ENCODE results near the gene NEUROD1. TPM values are rescaled to one million over a fixed set of nuclear protein-coding genes. Genes with fewer than 3 reads are reported as not detected.
A peak's percentile ranks its signal among the peaks of the same experiment; 100 is the strongest.
"Not testable (repeated sequence)": the region's sequence is repeated elsewhere in the genome, so short reads cannot be mapped to it uniquely, and the experiment has no call there.

The NEUROD1 gene
- total RNA-seq (2014; rRNA removed; shearing (Covaris generic); ENCODE audit: low replicate concordance) = not detected in 2 replicates

DNA sequence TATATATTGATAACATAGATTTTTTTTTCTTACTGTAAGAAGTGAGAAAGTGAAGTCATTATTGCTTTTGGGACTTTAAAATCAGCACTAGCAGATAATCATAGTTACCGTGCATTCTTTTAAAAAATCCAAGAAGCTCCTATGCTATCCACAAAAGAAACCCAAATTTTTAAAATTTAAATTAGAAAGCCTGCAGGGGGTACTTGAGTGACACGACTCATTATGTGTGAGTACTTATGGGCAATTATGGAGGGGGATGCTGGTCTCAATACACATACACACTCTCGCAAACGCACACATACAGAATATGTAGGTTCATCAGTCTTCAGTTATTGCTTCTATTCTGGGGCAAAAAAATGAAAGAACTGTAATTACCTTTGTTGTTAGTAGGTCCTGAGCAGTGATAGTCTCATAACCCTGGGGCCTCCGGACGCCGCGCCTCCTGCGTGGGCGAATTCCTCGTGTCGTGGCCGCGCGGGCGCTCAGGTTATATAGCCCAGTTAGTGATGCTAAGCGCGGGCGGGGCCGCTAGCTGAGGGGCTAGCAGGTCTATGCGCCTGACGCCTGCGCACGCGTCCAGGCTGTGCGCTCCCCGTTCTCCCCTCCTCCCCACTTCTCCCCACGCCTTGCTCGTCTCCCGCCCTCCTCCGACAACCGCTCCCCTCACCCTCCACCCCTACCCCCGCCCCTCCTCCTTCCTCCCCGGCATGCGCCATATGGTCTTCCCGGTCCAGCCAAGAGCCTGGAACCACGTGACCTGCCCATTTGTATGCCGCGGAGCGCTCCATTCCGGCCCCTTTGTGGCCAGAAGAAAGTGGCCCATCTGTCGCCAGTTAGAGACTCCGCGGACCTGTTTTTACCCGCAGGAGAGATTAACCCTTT is at the start of gene NEUROD1:
Gene NEUROD1, minus strand, starts transcription at position 463 of the 882 bp plus-strand sequence. CDS start 1,657 bp downstream, outside the sequence.
- no peak for DNase-seq (ENCODE audit: low read depth)
- in situ Hi-C loops (cut with HindIII; ENCODE audit: low pct_unique_long_range_greater_than_20kb, low sequenced_read_pairs) = no loop called here

GRCh38 chr2:181725476-181725875 is 45.2 kb upstream of the NEUROD1 start:
- in situ Hi-C loops (cut with HindIII; ENCODE audit: low pct_unique_long_range_greater_than_20kb, low sequenced_read_pairs) = no loop called here
- no peak for DNase-seq (ENCODE audit: low read depth)

DNA sequence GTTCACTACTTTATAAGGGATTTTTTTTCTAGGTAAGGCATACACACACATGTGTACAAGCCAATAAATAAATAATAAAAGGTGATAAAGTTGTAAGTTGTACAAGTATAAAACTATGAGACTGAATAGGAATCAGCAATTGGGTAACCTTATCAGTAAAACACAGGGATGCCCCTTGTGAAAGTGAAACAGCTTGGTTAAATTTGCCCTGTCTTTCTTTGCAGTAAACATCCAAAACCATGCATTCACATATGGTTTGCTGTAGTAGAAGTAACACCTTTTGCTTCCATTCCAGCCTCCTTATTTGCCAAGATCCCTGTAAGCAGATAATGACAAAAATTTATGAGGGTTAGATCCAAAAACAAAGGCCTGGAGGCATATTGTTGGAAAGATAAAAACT is 44.3 kb upstream of the NEUROD1 start:
- no peak for DNase-seq (ENCODE audit: low read depth)
- in situ Hi-C loops (cut with HindIII; ENCODE audit: low pct_unique_long_range_greater_than_20kb, low sequenced_read_pairs) = no loop called here

- in situ Hi-C loops (cut with HindIII; ENCODE audit: low pct_unique_long_range_greater_than_20kb, low sequenced_read_pairs) = no loop called here
- no peak for DNase-seq (ENCODE audit: low read depth)
Measured at GRCh38 chr2:181723731-181724130, 43.4 kb upstream of the NEUROD1 start.

- in situ Hi-C loops (cut with HindIII; ENCODE audit: low pct_unique_long_range_greater_than_20kb, low sequenced_read_pairs) = no loop called here
- DNase-seq (ENCODE audit: low read depth) = peak; percentile 70
Measured at GRCh38 chr2:181715033-181715630, 34.8 kb upstream of the NEUROD1 start.

DNA sequence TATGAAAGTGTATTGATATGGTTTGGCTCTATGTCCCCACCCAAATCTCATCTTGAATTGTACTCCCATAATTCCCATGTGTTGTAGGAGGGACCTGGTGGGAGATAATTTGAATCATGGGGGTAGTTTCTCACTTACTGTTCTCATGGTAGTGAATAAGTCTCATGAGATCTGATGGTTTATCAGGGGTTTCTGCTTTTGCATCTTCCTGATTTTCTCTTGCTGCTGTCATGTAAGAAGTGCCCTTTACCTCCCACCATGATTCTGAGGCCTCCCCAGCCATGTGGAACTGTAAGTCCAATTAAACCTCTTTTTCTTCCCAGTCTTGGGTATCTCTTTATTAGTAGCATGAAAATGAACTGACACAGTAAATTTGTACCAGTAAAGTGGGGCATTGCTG is 30.7 kb upstream of the NEUROD1 start:
- in situ Hi-C loops (cut with HindIII; ENCODE audit: low pct_unique_long_range_greater_than_20kb, low sequenced_read_pairs); DNase-seq (ENCODE audit: low read depth): not testable (repeated sequence)

DNA sequence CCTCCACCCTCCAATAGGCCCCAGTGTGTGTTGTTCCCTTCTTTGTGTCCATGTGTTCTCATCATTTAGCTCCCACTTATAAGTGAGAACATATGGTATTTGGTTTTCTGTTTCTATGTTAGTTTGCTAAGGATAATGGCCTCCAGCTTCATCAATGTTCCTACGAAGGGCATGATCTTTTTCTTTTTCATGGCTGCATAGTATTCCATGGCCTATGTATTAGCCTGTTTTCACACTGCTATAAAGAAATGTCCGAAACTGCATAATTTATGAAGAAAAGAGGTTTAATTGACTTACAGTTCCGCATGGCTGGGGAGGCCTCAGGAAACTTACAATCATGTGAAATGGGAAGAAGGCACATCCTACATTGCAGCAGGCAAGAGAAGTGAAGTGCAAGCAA is 22.2 kb upstream of the NEUROD1 start:
- DNase-seq (ENCODE audit: low read depth); in situ Hi-C loops (cut with HindIII; ENCODE audit: low pct_unique_long_range_greater_than_20kb, low sequenced_read_pairs): not testable (repeated sequence)

GRCh38 chr2:181698223-181698622 is 17.9 kb upstream of the NEUROD1 start:
- DNase-seq (ENCODE audit: low read depth) = no peak
- in situ Hi-C loops (cut with HindIII; ENCODE audit: low pct_unique_long_range_greater_than_20kb, low sequenced_read_pairs) = no loop called here

DNA sequence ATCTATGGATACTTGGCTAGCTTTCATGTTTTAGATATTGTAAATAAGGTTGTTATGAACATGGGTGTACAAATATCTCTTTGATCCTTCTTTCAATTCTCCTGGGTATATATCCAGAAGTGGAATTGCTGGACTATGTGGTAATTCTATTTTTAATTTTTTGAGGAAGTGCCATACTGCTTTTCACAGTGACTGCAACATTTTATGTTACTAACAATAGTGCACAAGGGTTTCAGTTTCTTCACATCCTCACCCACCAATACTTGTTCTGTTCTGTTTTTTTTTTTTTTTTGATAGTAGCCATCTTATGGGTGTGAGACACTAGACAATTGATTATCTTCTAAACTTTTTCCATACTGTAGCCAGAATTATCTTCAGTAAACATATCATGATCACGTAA is 17.3 kb upstream of the NEUROD1 start:
- in situ Hi-C loops (cut with HindIII; ENCODE audit: low pct_unique_long_range_greater_than_20kb, low sequenced_read_pairs) = no loop called here
- no peak for DNase-seq (ENCODE audit: low read depth)

- in situ Hi-C loops (cut with HindIII; ENCODE audit: low pct_unique_long_range_greater_than_20kb, low sequenced_read_pairs) = no loop called here
- DNase-seq (ENCODE audit: low read depth) = no peak
Measured at GRCh38 chr2:181697126-181697525, 16.8 kb upstream of the NEUROD1 start.

GRCh38 chr2:181694271-181694670 is 14.0 kb upstream of the NEUROD1 start:
- in situ Hi-C loops (cut with HindIII; ENCODE audit: low pct_unique_long_range_greater_than_20kb, low sequenced_read_pairs) = no loop called here

GRCh38 chr2:181690860-181691259 is 10.5 kb upstream of the NEUROD1 start:
- in situ Hi-C loops (cut with HindIII; ENCODE audit: low pct_unique_long_range_greater_than_20kb, low sequenced_read_pairs) = no loop called here
- DNase-seq (ENCODE audit: low read depth) = no peak

More at GRCh38 chr2:181694271-181694670, 14.0 kb upstream of the NEUROD1 start:
- DNase-seq (ENCODE audit: low read depth) = no peak

GRCh38 chr2:181686576-181687185 is 6.4 kb upstream of the NEUROD1 start:
- in situ Hi-C loops (cut with HindIII; ENCODE audit: low pct_unique_long_range_greater_than_20kb, low sequenced_read_pairs) = no loop called here
- no peak for DNase-seq (ENCODE audit: low read depth)

GRCh38 chr2:181685150-181685688 is 4.9 kb upstream of the NEUROD1 start:
- DNase-seq (ENCODE audit: low read depth) = no peak
- in situ Hi-C loops (cut with HindIII; ENCODE audit: low pct_unique_long_range_greater_than_20kb, low sequenced_read_pairs) = no loop called here

GRCh38 chr2:181684454-181685149 is 4.3 kb upstream of the NEUROD1 start:
- no peak for DNase-seq (ENCODE audit: low read depth)
- in situ Hi-C loops (cut with HindIII; ENCODE audit: low pct_unique_long_range_greater_than_20kb, low sequenced_read_pairs) = no loop called here

DNA sequence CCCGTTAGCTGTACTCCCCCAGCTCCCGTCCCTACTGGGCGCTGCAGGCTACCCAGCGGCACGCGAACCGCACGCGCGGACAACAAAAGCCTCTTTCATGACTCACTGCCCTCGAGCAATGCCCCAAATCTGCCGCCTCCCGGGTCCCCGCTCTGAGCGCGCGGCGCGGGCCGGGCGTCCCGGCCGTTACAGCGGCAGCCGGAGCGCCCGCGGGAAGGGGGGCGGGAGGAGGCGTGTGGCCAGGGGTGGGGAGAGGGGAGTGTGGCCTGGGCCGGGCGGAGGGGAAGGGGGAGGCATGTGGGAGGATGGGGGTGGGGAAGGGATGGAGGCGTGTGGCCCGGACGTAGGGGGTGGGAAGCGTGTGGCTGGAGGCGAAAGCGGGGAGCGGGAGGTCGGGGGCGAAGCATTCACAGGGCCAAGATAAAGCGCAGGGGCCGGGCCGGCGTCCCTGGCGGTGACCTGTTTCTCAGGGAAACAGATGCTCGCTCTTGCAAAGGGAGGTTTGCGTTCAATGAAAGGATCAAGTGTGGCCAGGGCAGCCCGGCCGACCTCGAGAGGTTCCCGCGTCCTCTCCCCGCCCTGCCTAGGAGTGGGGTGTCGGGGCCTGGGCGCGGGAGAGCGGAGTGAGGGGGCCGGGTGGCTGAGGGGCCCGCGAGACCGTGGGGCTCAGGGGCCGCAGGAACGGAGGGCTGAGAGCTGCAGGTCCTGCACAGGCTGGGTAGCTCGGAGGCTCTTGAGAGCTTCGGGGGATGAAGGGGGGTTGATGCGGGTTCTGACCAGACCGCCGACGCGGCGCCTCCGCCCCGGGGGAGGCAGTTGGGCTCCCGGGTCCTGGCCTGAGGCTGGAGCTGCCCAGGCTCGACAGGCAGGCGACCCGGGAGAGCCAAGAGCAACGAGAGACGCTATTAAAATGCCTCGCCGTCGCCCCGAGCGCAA is 3.5 kb upstream of the NEUROD1 start:
- DNase-seq (ENCODE audit: low read depth) = no peak

GRCh38 chr2:181682795-181683517 is 2.6 kb upstream of the NEUROD1 start:
- in situ Hi-C loops (cut with HindIII; ENCODE audit: low pct_unique_long_range_greater_than_20kb, low sequenced_read_pairs) = no loop called here
- DNase-seq (ENCODE audit: low read depth) = no peak

More for the DNA sequence above, 3.5 kb upstream of the NEUROD1 start:
- in situ Hi-C loops (cut with HindIII; ENCODE audit: low pct_unique_long_range_greater_than_20kb, low sequenced_read_pairs) = no loop called here

Measured in Caki2 (cell line).